ENCODE measurements around the gene WNT1. TPM values are rescaled to one million over a fixed set of nuclear protein-coding genes. Genes with fewer than 3 reads are reported as not detected.

WNT1 gene
- polyA plus RNA-seq, 3 donors, result 0.33 TPM; not detected in 2

- peaks cover 62% of the 10 kb centered on the region for H4K20me1 ChIP-seq (ENCODE audit: insufficient read depth, low read length)
- WGBS (ENCODE audit: insufficient coverage), result no CpG with 5 or more reads among the region's 4 CpGs
- H3K9me3 ChIP-seq (replicated peaks in 1 of 2; ENCODE audit: control insufficient read depth in 1 of 2, insufficient read depth in 1 of 2, low read length in 2 of 2), result no peaks in the 10 kb centered on the region
- H3K4me1 ChIP-seq (ENCODE audit: control insufficient read depth in 1 of 2, insufficient read depth in 2 of 2, low read length in 2 of 2), result peaks cover 3% of the 10 kb centered on the region in 2 donors
- peak overlapping the region in 1 of 7 donors; percentile 2 for H3K27ac Mint-ChIP-seq
- H3K36me3 ChIP-seq (replicated peaks in 1 of 2; ENCODE audit: control insufficient read depth in 1 of 2, insufficient read depth in 2 of 2, low read length in 2 of 2), result peaks cover 91 to 99% of the 10 kb centered on the region in 2 donors
- H3K4me1 Mint-ChIP-seq, result peaks cover 18% of the 10 kb centered on the region
- peaks cover 15% of the 10 kb centered on the region for H3K79me2 ChIP-seq (ENCODE audit: insufficient read depth, low read length)
- H3K27me3 ChIP-seq (ENCODE audit: control insufficient read depth in 2 of 2, insufficient read depth in 2 of 2, low read length in 2 of 2), result no peaks in the 10 kb centered on the region
- H3K4me3 Mint-ChIP-seq, result no peak overlapping the region
- no peak for DNase-seq
- peak overlapping the region in 1 of 2 donors; percentile 26 for H3K27ac ChIP-seq (ENCODE audit: low read depth in 1 of 2, low read length in 2 of 2)
- no peaks in the 10 kb centered on the region for H3K9me3 Mint-ChIP-seq
- intact Hi-C loops (cut with micrococcal nuclease), result no loop called here
- H3K4me2 ChIP-seq (replicated peaks; ENCODE audit: extremely low read depth, low read length, poor library complexity, severe bottlenecking), result no peak overlapping the region
- TF ChIP-seq CTCF (IDR thresholded peaks at IDR 0.05), result no peak
- no peaks in the 10 kb centered on the region for H3K27me3 Mint-ChIP-seq (ENCODE audit: low read depth in 3 of 3)
- no peak overlapping the region for H3K4me3 ChIP-seq (replicated peaks in 1 of 3; ENCODE audit: low read depth in 2 of 3, low read length in 3 of 3)
- H2AFZ ChIP-seq (ENCODE audit: insufficient read depth, low read depth, low read length, poor library complexity, severe bottlenecking), result no peak overlapping the region
- H3K36me3 Mint-ChIP-seq, result peaks cover 82 to 96% of the 10 kb centered on the region in 2 donors
- no peak overlapping the region for H3K9ac ChIP-seq (ENCODE audit: insufficient read depth, low read length, poor library complexity, severe bottlenecking)
Observed at GRCh38 chr12:49025463-49025862, 47.3 kb downstream of the WNT1 start.

GRCh38 chr12:49026101-49026500 lies 48.0 kb downstream of the WNT1 start:
- DNase-seq, result no peak
- no peak for TF ChIP-seq CTCF (IDR thresholded peaks at IDR 0.05)
- Mint-ChIP-seq H3K27ac (peak overlapping the region in 5 of 7 donors; percentile 2 to 75 (median 18)), H3K9me3 (no peaks in the 10 kb centered on the region), H3K4me1 (peaks cover 14% of the 10 kb centered on the region), H3K27me3 (ENCODE audit: low read depth in 3 of 3) (no peaks in the 10 kb centered on the region), H3K36me3 (peaks cover 81 to 96% of the 10 kb centered on the region in 2 donors), H3K4me3 (no peak overlapping the region)
- peaks cover 95 to 100% of the 10 kb centered on the region in 2 donors for H3K36me3 ChIP-seq (replicated peaks in 1 of 2; ENCODE audit: control insufficient read depth in 1 of 2, insufficient read depth in 2 of 2, low read length in 2 of 2)
- H2AFZ ChIP-seq (ENCODE audit: insufficient read depth, low read depth, low read length, poor library complexity, severe bottlenecking), result no peak overlapping the region
- H3K27me3 ChIP-seq (ENCODE audit: control insufficient read depth in 2 of 2, insufficient read depth in 2 of 2, low read length in 2 of 2), result no peaks in the 10 kb centered on the region
- no peaks in the 10 kb centered on the region for H3K4me1 ChIP-seq (ENCODE audit: control insufficient read depth in 1 of 2, insufficient read depth in 2 of 2, low read length in 2 of 2)
- H3K4me2 ChIP-seq (replicated peaks; ENCODE audit: extremely low read depth, low read length, poor library complexity, severe bottlenecking), result no peak overlapping the region
- intact Hi-C loops (cut with micrococcal nuclease), result no loop called here
- WGBS (ENCODE audit: insufficient coverage), result 99% methylated on average over 21 of the region's 21 CpGs
- no peak overlapping the region for H3K4me3 ChIP-seq (replicated peaks in 1 of 3; ENCODE audit: low read depth in 2 of 3, low read length in 3 of 3)
- peaks cover 69% of the 10 kb centered on the region for H4K20me1 ChIP-seq (ENCODE audit: insufficient read depth, low read length)
- H3K79me2 ChIP-seq (ENCODE audit: insufficient read depth, low read length), result peaks cover 10% of the 10 kb centered on the region
- H3K9me3 ChIP-seq (replicated peaks in 1 of 2; ENCODE audit: control insufficient read depth in 1 of 2, insufficient read depth in 1 of 2, low read length in 2 of 2), result no peaks in the 10 kb centered on the region
- no peak overlapping the region for H3K9ac ChIP-seq (ENCODE audit: insufficient read depth, low read length, poor library complexity, severe bottlenecking)
- H3K27ac ChIP-seq (ENCODE audit: low read depth in 1 of 2, low read length in 2 of 2), result peak overlapping the region in 1 of 2 donors; percentile 26
